Endothelial cell of umbilical vein (primary cell): ENCODE measurements around the gene OR51G2. TPM values are rescaled to one million over a fixed set of nuclear protein-coding genes. Genes with fewer than 3 reads are reported as not detected.

ENCODE experiments used
- BruUV-seq: library from RNA; stranded (reverse); fragments of 400-500 nt; replicated peaks from 2 replicates; lab custom pipeline; 2021; lab: Mats Ljungman, UMichigan
- CTCF ChIA-PET: fragments of 300-600, 350-600 bp; sonication (Branson Sonifier 250); formaldehyde crosslinking; loops from one replicate; lab custom pipeline; 2021; ENCODE audit warnings: antibody characterized with exemption, inconsistent platforms; lab: Charles Lee
- POLR2A ChIA-PET: fragments of 300-600, 350-600 bp; sonication (Branson Sonifier 250); formaldehyde crosslinking; loops from one replicate; lab custom pipeline; 2021; ENCODE audit warnings: antibody characterized with exemption, inconsistent platforms; lab: Charles Lee
- DNase-seq: peaks from one replicate; pipeline ENCODE4 v3.0.0-alpha.2; 2011; ENCODE audit warnings: low read depth, low spot score
- FAIRE-seq: peaks from 2 replicates; lab custom pipeline; 2011; peaks lifted over from hg19 to GRCh38; lab: Jason Lieb, UNC
- H2AFZ ChIP-seq: 2 replicates; pipeline ENCODE4 v1.6.0; 2012; ENCODE audit warnings: low read depth, low read length, control low read depth, inconsistent platforms
- H3K27ac ChIP-seq: 2 replicates; pipeline ENCODE4 v1.5.1; 2011; ENCODE audit warnings: low read depth, mild to moderate bottlenecking, control low read depth, low read length, moderate library complexity; ENCODE audit not compliant: insufficient read depth
- H3K27me3 ChIP-seq, 2 experiments: 2 replicates each; pipeline versions ENCODE4 v1.6.0 to v1.6.1; 2011; ENCODE audit warnings: low read length in 2 of 2, mixed read lengths in 1 of 2; ENCODE audit not compliant: control insufficient read depth in 2 of 2, insufficient read depth in 2 of 2
- H3K36me3 ChIP-seq, 2 experiments: 2 replicates in 1 of 2; 3 replicates in 1 of 2; pipeline ENCODE4 v1.5.1; 2011; ENCODE audit warnings: low read length in 2 of 2, mild to moderate bottlenecking in 1 of 2, moderate library complexity in 1 of 2; ENCODE audit not compliant: control insufficient read depth in 2 of 2, insufficient read depth in 2 of 2; ENCODE audit errors: extremely low read depth in 1 of 2
- H3K4me1 ChIP-seq: 3 replicates; pipeline ENCODE4 v1.5.1; 2011; ENCODE audit warnings: mild to moderate bottlenecking, low read length; ENCODE audit not compliant: control insufficient read depth, insufficient read depth; ENCODE audit errors: extremely low read depth
- H3K4me2 ChIP-seq: 2 replicates; pipeline ENCODE4 v1.6.1; 2011; ENCODE audit warnings: low read length, control low read depth, mixed read lengths; ENCODE audit not compliant: insufficient read depth
- H3K4me3 ChIP-seq, 3 experiments: fragments of 200-600 bp in 1 of 3; sonication (generic), shearing (Covaris generic) in 1 of 3; replicated peaks in 1 of 3; 2 replicates each; pipeline ENCODE4 v1.5.1; 2011 to 2016; ENCODE audit warnings: control low read depth in 3 of 3, low read length in 3 of 3, mild to moderate bottlenecking in 2 of 3, inconsistent platforms in 1 of 3, low read depth in 1 of 3, moderate library complexity in 1 of 3; ENCODE audit not compliant: insufficient read depth in 1 of 3
- H3K79me2 ChIP-seq: 2 replicates; pipeline ENCODE4 v1.6.0; 2012; ENCODE audit warnings: low read length, inconsistent platforms; ENCODE audit not compliant: control insufficient read depth, insufficient read depth
- H3K9ac ChIP-seq: replicated peaks from 2 replicates; pipeline ENCODE3; 2011; ENCODE audit warnings: low read length, control low read depth; ENCODE audit not compliant: insufficient read depth; ENCODE audit errors: extremely low read depth
- H3K9me1 ChIP-seq: replicated peaks from 3 replicates; pipeline ENCODE4 v1.6.0; 2011; ENCODE audit warnings: mild to moderate bottlenecking, low read length; ENCODE audit not compliant: control insufficient read depth, insufficient read depth; ENCODE audit errors: extremely low read depth
- H3K9me3 ChIP-seq: replicated peaks from 2 replicates; pipeline ENCODE4 v1.5.1; 2012; ENCODE audit warnings: low read length, inconsistent platforms; ENCODE audit not compliant: control insufficient read depth, insufficient read depth
- H4K20me1 ChIP-seq: replicated peaks from 2 replicates; pipeline ENCODE3; 2011; ENCODE audit warnings: mild to moderate bottlenecking, low read length; ENCODE audit not compliant: control insufficient read depth, insufficient read depth; ENCODE audit errors: extremely low read depth
- CTCF ChIP-seq, 2 donors: IDR thresholded peaks; 1 replicate in 1 of 2; 2 replicates in 1 of 2; pipeline ENCODE4 v1.5.1; 2011; ENCODE audit warnings: low read length in 2 of 2, mild to moderate bottlenecking in 2 of 2, moderate library complexity in 2 of 2, control low read depth in 1 of 2, inconsistent platforms in 1 of 2, low read depth in 1 of 2; ENCODE audit not compliant: insufficient read depth in 1 of 2; ENCODE audit errors: extremely low read depth in 1 of 2
- EZH2 ChIP-seq: IDR thresholded peaks from 2 replicates; pipeline ENCODE4 v1.6.1; 2012; ENCODE audit warnings: borderline replicate concordance, low read depth, mild to moderate bottlenecking, moderate library complexity, low read length, inconsistent platforms; ENCODE audit not compliant: severe bottlenecking
- FOS ChIP-seq: IDR thresholded peaks from 2 replicates; pipeline ENCODE4 v1.6.1; 2011; ENCODE audit warnings: mild to moderate bottlenecking, low read length, moderate library complexity, borderline replicate concordance; ENCODE audit not compliant: insufficient read depth
- GATA2 ChIP-seq: IDR thresholded peaks from 2 replicates; pipeline ENCODE4 v1.7.0; 2011; ENCODE audit warnings: low read depth, mild to moderate bottlenecking, moderate library complexity, mixed read lengths, low read length; ENCODE audit not compliant: insufficient read length, insufficient read depth
- JUN ChIP-seq: IDR thresholded peaks from 2 replicates; pipeline ENCODE4 v1.6.1; 2011; ENCODE audit warnings: borderline replicate concordance, low read depth; ENCODE audit not compliant: insufficient read length, insufficient read depth
- MAX ChIP-seq: IDR thresholded peaks from 2 replicates; pipeline ENCODE4 v1.6.1; 2011; ENCODE audit not compliant: insufficient read depth, insufficient read length
- MYC ChIP-seq: IDR thresholded peaks from one replicate; pipeline ENCODE4 v1.6.1; 2011; ENCODE audit warnings: mild to moderate bottlenecking, low read depth, low read length
- POLR2A ChIP-seq: IDR thresholded peaks from 2 replicates; pipeline ENCODE4 v1.6.1; 2012; ENCODE audit warnings: low read depth, mild to moderate bottlenecking, control low read depth, low read length
- POLR2AphosphoS5 ChIP-seq: IDR thresholded peaks from 2 replicates; pipeline ENCODE4 v1.6.1; 2012; ENCODE audit warnings: low read depth, mild to moderate bottlenecking, control low read depth, low read length, moderate library complexity; ENCODE audit not compliant: insufficient read depth
- dilution Hi-C: fragments of 300-500 bp; cut with MboI; formaldehyde crosslinking; loops from one replicate; pipeline ENCODE4 v1.15.0; 2019; ENCODE audit warnings: low sequenced_read_pairs; ENCODE audit not compliant: extremely low pct_ligation_motif_present
- intact Hi-C: fragments of 100-400 bp; cut with micrococcal nuclease; formaldehyde crosslinking; loops from one replicate; pipeline ENCODE4 v1.10.0; 2022
- polyA plus RNA-seq, 4 experiments: library from polyadenylated mRNA; depleted of rRNA in 3 of 4; stranded (reverse) in 3 of 4; unstranded in 1 of 4; fragments of >200 nt; gene quantifications; 2 replicates each; pipeline versions ENCODE4 v1.2.1 to v1.2.3, GENCODE V29; 2011 to 2012; ENCODE audit warnings: missing spikeins in 1 of 4
- total RNA-seq: library from RNA; stranded (reverse); gene quantifications from 2 replicates; pipeline ENCODE4 v1.2.3, GENCODE V29; 2021

The OR51G2 gene
- total and polyA plus RNA-seq, 2 donors (not counting 3 experiments of a cell fraction or from before 2014, with no cell fraction given): not detected

- Histone ChIP-seq H3K36me3 (no peaks in the 10 kb centered on the region), H2AFZ (no peak overlapping the region), H4K20me1 (no peaks in the 10 kb centered on the region), H3K79me2 (no peaks in the 10 kb centered on the region), H3K9me3 (no peaks in the 10 kb centered on the region), H3K9me1 (no peaks in the 10 kb centered on the region), H3K27ac (no peak overlapping the region), H3K27me3 (no peaks in the 10 kb centered on the region), H3K4me3 (no peak overlapping the region), H3K4me1 (no peaks in the 10 kb centered on the region), H3K9ac (no peak overlapping the region), H3K4me2 (no peak overlapping the region)
- dilution Hi-C loops: no loop called here
- POLR2A ChIA-PET: no interaction called here
- intact Hi-C loops: no loop called here
- no peak for TF ChIP-seq EZH2
- no peak for TF ChIP-seq GATA2
- no peak for TF ChIP-seq FOS
- no peak for TF ChIP-seq MYC
- TF ChIP-seq POLR2AphosphoS5: no peak
- TF ChIP-seq CTCF (IDR thresholded peaks at IDR 0.05; ENCODE audit: extremely low read depth in 1 of 2, insufficient read depth in 1 of 2, low read depth in 1 of 2, low read length in 2 of 2): no peak
- no peak for TF ChIP-seq MAX
- TF ChIP-seq POLR2A: no peak
- TF ChIP-seq JUN: no peak
- no TSS peak for BruUV-seq
- DNase-seq: no peak
- FAIRE-seq: no peak
- CTCF ChIA-PET: no interaction called here
Observed at GRCh38 chr11:4916581-4916980, 2.6 kb downstream of the OR51G2 start.
